ENCODE results near the gene METTL8.
"Not testable (repeated sequence)": the region's sequence is repeated elsewhere in the genome, so short reads cannot be mapped to it uniquely, and the experiment has no call there.

The METTL8 gene

GRCh38 chr2:171430516-171431410, 3.0 kb downstream of the METTL8 start:
- no peak for DNase-seq (ENCODE audit: low read depth in 2 of 2)

- not testable (repeated sequence) for DNase-seq (ENCODE audit: low read depth in 2 of 2)
These were observed 10.9 kb downstream of the METTL8 start for GRCh38 chr2:171422710-171423495.

DNA sequence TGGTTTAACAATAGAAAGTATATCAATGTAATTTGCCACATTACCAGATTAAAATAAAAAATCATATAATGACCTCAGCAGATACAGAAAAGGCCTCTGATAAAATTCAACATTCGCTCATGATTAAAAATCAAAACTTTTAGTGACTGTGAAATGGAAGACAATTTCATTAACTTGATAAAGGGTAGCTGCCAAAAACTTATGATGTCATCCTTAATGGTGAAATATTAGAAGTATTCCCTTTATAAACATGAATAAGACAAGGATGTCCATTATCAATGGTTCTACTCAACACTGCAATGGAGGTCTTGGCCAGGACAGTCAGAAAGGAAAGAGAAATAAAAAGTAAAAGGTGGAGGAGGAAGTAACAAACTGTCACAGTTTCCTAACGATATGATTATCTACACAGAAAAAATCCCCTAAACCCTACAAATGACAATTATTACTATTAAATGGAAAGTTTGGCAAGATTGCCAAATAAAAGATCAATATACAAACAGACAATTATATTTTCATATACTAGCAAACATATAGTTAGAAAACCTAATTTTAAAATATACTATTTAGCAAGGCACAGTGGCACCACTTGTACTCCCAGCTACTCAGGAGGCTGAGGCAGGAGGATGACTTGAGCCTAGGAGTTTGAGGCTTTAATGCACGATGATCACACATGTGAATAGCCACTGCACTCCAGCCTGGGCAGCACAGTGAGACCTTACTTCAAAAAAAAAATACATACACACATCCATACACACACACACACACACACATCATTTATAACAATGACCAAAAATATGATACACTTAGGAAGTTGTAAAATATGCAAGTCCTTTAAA, 12.8 kb downstream of the METTL8 start:
- no peak for DNase-seq (ENCODE audit: low read depth in 2 of 2)

GRCh38 chr2:171419333-171419732, 14.5 kb downstream of the METTL8 start:
- no peak for DNase-seq (ENCODE audit: low read depth in 2 of 2)

GRCh38 chr2:171416009-171416926, 17.5 kb downstream of the METTL8 start:
- DNase-seq (ENCODE audit: low read depth in 2 of 2), result peak; percentile 45 to 65

DNA sequence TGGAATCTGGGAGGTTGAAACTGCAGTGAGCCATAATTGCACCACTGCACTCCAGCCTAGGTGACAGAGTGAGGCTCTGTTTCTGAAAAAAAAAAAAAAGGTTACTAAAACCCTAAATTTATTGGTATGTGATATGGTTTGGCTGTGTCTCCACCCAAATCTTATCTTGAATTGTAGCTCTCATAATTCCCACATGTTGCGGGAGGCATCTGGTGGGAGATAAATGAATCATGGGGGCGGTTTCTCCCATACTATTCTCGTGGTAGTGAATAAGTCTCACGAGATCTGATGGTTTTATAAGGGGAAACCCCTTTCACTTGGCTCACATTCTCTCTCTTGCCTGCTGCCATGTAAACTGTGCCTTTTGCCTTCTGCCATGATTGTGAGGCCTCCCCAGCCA, 19.1 kb downstream of the METTL8 start:
- DNase-seq (ENCODE audit: low read depth in 2 of 2), result not testable (repeated sequence)

DNA sequence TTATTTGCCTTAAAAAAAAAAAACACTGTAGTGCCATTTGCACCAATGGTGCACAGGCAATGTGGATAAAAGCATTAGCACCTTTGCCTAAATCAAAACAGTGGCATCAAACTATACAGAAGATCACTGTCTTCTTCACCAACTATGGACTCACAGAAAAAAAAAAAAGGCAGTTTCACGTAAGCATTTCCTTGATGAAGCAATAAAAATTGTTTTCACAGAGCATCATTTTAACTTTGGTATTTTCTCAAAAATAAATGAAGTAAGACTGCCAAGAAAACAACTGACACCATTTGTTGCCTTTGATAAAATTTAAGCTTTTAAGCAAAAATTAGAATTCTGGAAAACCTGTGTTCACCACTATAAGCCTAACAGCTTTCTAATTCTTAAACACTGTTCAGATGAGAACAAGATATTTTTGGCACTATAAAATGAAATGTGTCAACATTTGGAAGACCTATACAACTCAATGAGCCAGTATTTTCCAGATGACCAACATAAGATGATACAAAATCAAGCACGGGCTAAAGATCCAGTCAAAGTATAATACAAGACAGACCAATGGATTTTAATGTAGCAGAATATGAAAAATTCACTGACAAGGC, 21.1 kb downstream of the METTL8 start:
- DNase-seq (ENCODE audit: low read depth in 2 of 2), result no peak

- no peak for DNase-seq (ENCODE audit: low read depth in 2 of 2)
These were observed 21.9 kb downstream of the METTL8 start for GRCh38 chr2:171411791-171412483.

DNA sequence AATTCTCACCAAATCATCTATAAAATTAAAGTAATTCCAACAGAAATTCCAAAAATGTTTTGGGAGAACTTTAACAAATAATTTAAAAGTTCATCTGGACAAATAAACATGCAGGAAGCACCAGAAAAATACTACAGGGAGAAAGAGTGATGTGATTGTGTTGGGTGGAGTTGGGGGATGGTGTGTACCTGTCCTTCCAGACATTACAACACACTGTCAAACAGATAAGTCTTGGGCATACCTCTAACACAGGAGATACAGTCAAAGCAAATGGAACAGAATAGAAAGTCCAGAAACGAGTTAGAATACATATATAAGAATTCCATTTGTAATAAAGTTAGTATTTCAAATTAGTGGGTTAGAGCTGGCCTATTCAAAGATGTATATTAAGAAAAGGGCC, 22.6 kb downstream of the METTL8 start:
- DNase-seq (ENCODE audit: low read depth in 2 of 2), result no peak

DNA sequence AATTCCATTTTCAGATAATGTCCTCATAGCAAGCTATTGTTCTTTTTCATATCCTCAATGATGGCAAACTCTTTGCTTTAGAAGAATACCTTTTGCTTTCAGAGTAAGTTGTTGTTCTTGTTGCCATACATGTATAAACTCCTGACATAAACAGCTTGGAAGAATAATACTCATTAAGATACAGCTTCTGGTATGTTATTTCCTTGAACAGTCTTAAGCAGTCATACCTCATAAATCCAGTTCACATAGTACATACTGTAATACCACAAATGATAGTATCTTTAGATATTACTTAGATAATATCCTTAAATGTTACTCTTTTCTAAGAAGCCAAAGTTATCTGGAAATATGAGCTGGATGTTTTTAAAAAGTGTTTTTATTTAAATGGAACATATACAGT, 23.2 kb downstream of the METTL8 start:
- DNase-seq (ENCODE audit: low read depth in 2 of 2), result no peak

- DNase-seq (ENCODE audit: low read depth in 2 of 2), result no peak
These were observed 23.7 kb downstream of the METTL8 start for GRCh38 chr2:171410101-171410500.

- DNase-seq (ENCODE audit: low read depth in 2 of 2), result no peak
These were observed 24.3 kb downstream of the METTL8 start for GRCh38 chr2:171409436-171409971.

DNA sequence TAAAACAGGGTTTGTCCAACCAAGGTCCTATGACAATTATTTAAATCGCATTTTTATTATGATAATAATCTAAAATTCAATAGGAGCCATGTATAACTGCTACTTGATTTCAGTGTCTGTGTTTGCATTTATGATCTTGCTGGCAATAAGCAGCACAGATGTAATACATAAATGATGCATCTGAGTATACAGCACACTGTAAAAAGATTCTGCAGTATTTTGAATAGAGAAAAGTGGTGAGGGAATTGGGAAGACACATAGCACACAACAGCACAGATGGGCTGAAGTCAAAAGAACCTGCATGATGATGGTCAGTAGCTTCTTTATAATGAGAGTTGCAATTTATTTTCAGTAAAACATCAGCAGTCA, 26.1 kb downstream of the METTL8 start:
- no peak for DNase-seq (ENCODE audit: low read depth in 2 of 2)

GRCh38 chr2:171407030-171407675, 26.6 kb downstream of the METTL8 start:
- DNase-seq (ENCODE audit: low read depth in 2 of 2), result no peak

GRCh38 chr2:171406044-171406443, 27.7 kb downstream of the METTL8 start:
- no peak for DNase-seq (ENCODE audit: low read depth in 2 of 2)

DNA sequence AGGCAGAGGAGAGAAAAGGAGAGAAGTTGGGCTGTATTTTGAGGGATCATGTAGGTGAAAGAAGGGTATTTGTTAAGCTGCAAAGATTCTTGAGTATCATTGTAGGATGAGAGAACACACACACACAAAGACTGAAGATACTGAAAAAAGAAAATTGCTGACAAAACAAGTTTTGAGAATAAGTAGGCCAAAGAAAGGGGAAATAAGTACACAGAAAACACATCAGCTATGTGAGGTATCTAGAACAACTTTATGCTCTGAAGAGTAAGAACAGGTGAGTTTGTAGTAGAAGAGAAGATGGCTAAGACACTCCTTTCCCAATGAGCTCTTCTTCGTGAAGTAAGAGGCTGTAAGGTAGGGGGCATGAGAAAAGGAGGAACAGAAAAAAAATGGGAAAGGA, 28.2 kb downstream of the METTL8 start:
- DNase-seq (ENCODE audit: low read depth in 2 of 2), result no peak

DNA sequence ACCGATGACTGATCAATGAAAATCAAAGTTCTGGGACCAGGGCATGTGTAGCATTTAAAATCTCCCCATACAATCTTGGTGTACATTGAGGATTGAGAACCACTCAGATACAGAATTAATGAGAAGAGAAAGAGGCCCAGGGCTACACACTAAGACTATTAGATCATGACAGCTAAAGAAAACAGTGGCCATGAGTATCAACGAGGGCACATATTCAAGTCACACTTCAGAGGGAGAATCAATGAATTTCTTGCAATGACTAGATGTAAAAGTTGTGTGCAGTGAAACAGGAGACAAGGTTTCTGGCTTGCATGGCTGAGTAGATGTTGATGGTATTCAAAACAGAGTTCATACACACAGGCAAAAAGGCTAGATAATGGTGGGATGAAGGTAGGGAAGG, 29.1 kb downstream of the METTL8 start:
- DNase-seq (ENCODE audit: low read depth in 2 of 2), result no peak

DNA sequence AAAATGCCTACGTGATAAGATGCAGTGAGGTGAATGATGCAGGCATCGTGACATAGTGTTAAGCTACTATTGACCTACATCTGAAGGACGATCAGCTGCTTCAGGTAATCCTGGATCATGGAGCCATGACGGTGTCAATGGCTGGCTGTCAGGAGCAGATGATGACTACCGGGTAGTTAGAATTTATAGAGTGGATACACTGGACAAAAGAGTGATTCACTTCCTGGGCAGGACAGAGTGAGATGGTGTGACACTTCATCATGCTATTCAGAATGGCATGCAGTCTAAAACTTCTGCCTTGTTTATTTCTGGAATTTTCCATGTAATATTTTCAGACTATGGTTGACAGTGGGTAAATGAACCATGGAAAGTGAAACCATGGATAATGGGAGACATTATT, 29.5 kb downstream of the METTL8 start:
- DNase-seq (ENCODE audit: low read depth in 2 of 2), result no peak

- DNase-seq (ENCODE audit: low read depth in 2 of 2), result no peak
These were observed 30.7 kb downstream of the METTL8 start for GRCh38 chr2:171402906-171403580.
